Stomach smooth muscle (tissue), 2 donors: ENCODE data around the gene DPY19L1.

ENCODE experiments used
- H3K27ac ChIP-seq: one replicate; pipeline ENCODE4 v1.7.0; 2013; ENCODE audit warnings: mild to moderate bottlenecking, low read length, inconsistent platforms
- H3K27me3 ChIP-seq, 2 donors: one replicate each; pipeline ENCODE4 v1.7.0; 2013; ENCODE audit warnings: low read length in 2 of 2; ENCODE audit not compliant: insufficient read depth in 2 of 2, control insufficient read depth in 1 of 2
- H3K36me3 ChIP-seq, 2 donors: one replicate each; pipeline ENCODE4 v1.7.0; 2013; ENCODE audit warnings: low read length in 2 of 2; ENCODE audit not compliant: control insufficient read depth in 2 of 2, insufficient read depth in 2 of 2
- H3K4me1 ChIP-seq: one replicate; pipeline ENCODE4 v1.7.0; 2013; ENCODE audit warnings: low read length; ENCODE audit not compliant: control insufficient read depth, insufficient read depth
- H3K4me3 ChIP-seq, 2 donors: one replicate each; pipeline ENCODE4 v1.7.0; 2013; ENCODE audit warnings: low read length in 2 of 2
- H3K9ac ChIP-seq, 2 donors: one replicate each; pipeline ENCODE4 v1.7.0; 2013; ENCODE audit warnings: low read length in 2 of 2, mild to moderate bottlenecking in 1 of 2
- H3K9me3 ChIP-seq, 2 donors: one replicate each; pipeline ENCODE4 v1.7.0; 2013; ENCODE audit warnings: low read length in 2 of 2; ENCODE audit not compliant: control insufficient read depth in 2 of 2
- donor health status: healthy.
- donor health status: Pancreatic carcinoma.

The DPY19L1 gene

DNA sequence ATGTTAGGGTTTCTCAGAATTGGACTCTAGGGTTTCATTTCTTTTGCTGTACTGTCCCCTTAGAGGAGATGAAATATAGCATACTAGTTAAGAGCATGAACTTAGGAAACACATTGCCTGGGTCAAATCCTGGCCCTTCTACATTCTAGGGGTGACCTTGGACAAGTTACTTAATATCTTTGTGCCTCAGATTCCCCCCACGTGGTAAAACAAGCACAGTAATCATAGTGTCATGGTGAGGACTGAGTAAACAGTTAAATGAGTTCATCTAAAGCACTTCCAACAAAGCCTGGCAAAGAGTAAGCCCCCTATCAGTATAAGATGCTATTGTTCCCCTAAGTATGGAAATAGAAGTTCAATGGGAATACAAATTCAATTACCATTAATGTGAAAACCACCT lies 5.1 kb downstream of the DPY19L1 start:
- no peaks in the 10 kb centered on the region for H3K36me3 ChIP-seq
- H3K9me3 ChIP-seq, result no peaks in the 10 kb centered on the region
- H3K9ac ChIP-seq, result no peak overlapping the region
- H3K27me3 ChIP-seq, result no peaks in the 10 kb centered on the region
- H3K4me1 ChIP-seq, result peaks cover 6% of the 10 kb centered on the region
- no peak overlapping the region for H3K27ac ChIP-seq
- no peak overlapping the region for H3K4me3 ChIP-seq

GRCh38 chr7:35030848-35031247 lies 6.4 kb downstream of the DPY19L1 start:
- H3K27me3 ChIP-seq, result no peaks in the 10 kb centered on the region
- H3K9me3 ChIP-seq, result no peaks in the 10 kb centered on the region
- no peak overlapping the region for H3K4me3 ChIP-seq
- peaks cover 1% of the 10 kb centered on the region for H3K4me1 ChIP-seq
- H3K36me3 ChIP-seq, result no peaks in the 10 kb centered on the region
- H3K9ac ChIP-seq, result no peak overlapping the region
- H3K27ac ChIP-seq, result no peak overlapping the region

DNA sequence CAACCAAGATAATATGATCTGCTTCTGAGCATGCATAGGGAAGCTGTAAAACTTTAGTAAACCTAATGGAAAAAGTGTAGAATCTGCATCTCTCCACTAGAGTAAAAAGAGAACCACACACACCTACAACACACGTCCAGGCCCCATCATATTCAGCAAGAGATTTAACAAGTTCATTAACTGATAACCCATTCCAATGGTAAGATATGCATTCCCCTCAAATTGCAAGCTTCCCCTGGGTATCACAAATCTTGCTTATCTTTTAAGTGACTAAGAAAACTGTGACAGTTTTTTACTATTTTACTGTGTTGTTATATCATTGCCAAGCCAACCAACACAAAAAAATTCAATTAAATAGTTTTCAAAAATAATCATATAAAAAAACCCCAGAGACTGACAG lies 8.0 kb downstream of the DPY19L1 start:
- Histone ChIP-seq H3K9ac (no peak overlapping the region), H3K4me3 (no peak overlapping the region), H3K4me1 (no peaks in the 10 kb centered on the region), H3K36me3 (no peaks in the 10 kb centered on the region), H3K27ac (no peak overlapping the region), H3K27me3 (no peaks in the 10 kb centered on the region), H3K9me3 (no peaks in the 10 kb centered on the region)

DNA sequence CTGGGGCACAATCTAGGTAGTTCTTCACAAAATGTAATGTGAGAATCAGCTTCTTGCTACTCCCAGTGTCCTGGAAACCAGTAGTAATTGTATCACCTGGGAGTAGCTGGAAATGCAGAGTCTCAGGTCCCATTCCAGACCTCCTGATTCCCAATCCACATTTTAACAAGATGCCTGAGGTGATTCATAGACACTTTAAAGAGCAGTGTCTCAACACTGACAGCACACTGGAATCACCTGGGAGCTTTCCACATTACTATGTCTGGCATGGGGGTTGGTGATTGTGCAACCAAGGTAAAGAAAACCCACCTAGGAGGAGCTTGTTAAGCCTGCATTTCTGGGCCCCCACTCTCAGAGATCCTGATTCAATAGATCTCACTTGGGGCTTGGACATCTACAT lies 11.1 kb downstream of the DPY19L1 start:
- Histone ChIP-seq H3K9ac (no peak overlapping the region), H3K27me3 (no peaks in the 10 kb centered on the region), H3K4me1 (no peaks in the 10 kb centered on the region)

GRCh38 chr7:35025369-35025870 lies 11.9 kb downstream of the DPY19L1 start:
- no peaks in the 10 kb centered on the region for H3K27me3 ChIP-seq
- no peaks in the 10 kb centered on the region for H3K9me3 ChIP-seq
- H3K36me3 ChIP-seq, result no peaks in the 10 kb centered on the region
- H3K27ac ChIP-seq, result no peak overlapping the region
- no peak overlapping the region for H3K9ac ChIP-seq
- H3K4me1 ChIP-seq, result no peaks in the 10 kb centered on the region
- H3K4me3 ChIP-seq, result no peak overlapping the region

More for the DNA sequence above, 11.1 kb downstream of the DPY19L1 start:
- Histone ChIP-seq H3K9me3 (no peaks in the 10 kb centered on the region), H3K36me3 (no peaks in the 10 kb centered on the region), H3K4me3 (no peak overlapping the region), H3K27ac (no peak overlapping the region)

DNA sequence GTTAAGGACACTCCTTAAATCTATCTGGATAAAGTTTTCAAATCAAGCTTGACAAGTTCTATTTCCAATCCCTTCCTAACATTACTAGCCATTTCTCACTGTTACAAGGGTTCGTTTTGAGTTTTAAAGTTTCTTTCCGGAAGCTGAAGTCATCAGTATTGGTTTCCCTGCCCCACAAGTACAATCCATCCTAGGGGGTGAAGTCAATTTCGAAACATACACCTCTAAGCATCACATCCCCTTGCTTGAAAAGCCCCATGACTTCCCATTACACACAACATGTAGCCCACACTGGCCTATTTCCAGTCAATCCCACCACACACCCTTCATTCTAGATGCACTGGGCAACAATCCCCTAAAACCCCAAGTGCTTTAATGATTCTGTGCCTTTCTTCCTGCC lies 13.0 kb downstream of the DPY19L1 start:
- H3K9ac ChIP-seq, result no peak overlapping the region
- H3K9me3 ChIP-seq, result no peaks in the 10 kb centered on the region
- H3K4me3 ChIP-seq, result no peak overlapping the region
- no peaks in the 10 kb centered on the region for H3K36me3 ChIP-seq
- H3K27ac ChIP-seq, result no peak overlapping the region
- H3K4me1 ChIP-seq, result no peaks in the 10 kb centered on the region
- no peaks in the 10 kb centered on the region for H3K27me3 ChIP-seq

- Histone ChIP-seq H3K9ac (no peak overlapping the region), H3K36me3 (no peaks in the 10 kb centered on the region), H3K27me3 (no peaks in the 10 kb centered on the region), H3K27ac (no peak overlapping the region), H3K9me3 (no peaks in the 10 kb centered on the region), H3K4me1 (no peaks in the 10 kb centered on the region), H3K4me3 (no peak overlapping the region)
Measured at GRCh38 chr7:35022725-35023124, 14.6 kb downstream of the DPY19L1 start.

- no peaks in the 10 kb centered on the region for H3K27me3 ChIP-seq
- peaks cover 0 to 1% of the 10 kb centered on the region in 2 donors for H3K36me3 ChIP-seq
- no peaks in the 10 kb centered on the region for H3K4me1 ChIP-seq
- H3K9me3 ChIP-seq, result no peaks in the 10 kb centered on the region
- H3K4me3 ChIP-seq, result no peak overlapping the region
- no peak overlapping the region for H3K27ac ChIP-seq
- H3K9ac ChIP-seq, result no peak overlapping the region
Measured at GRCh38 chr7:35021445-35021844, 15.8 kb downstream of the DPY19L1 start.

- H3K9me3 ChIP-seq, result no peaks in the 10 kb centered on the region
- peaks cover 0 to 3% of the 10 kb centered on the region in 2 donors for H3K36me3 ChIP-seq
- H3K27ac ChIP-seq, result no peak overlapping the region
- H3K9ac ChIP-seq, result no peak overlapping the region
- no peak overlapping the region for H3K4me3 ChIP-seq
- no peaks in the 10 kb centered on the region for H3K27me3 ChIP-seq
- no peaks in the 10 kb centered on the region for H3K4me1 ChIP-seq
Measured at GRCh38 chr7:35019801-35020200, 17.5 kb downstream of the DPY19L1 start.

DNA sequence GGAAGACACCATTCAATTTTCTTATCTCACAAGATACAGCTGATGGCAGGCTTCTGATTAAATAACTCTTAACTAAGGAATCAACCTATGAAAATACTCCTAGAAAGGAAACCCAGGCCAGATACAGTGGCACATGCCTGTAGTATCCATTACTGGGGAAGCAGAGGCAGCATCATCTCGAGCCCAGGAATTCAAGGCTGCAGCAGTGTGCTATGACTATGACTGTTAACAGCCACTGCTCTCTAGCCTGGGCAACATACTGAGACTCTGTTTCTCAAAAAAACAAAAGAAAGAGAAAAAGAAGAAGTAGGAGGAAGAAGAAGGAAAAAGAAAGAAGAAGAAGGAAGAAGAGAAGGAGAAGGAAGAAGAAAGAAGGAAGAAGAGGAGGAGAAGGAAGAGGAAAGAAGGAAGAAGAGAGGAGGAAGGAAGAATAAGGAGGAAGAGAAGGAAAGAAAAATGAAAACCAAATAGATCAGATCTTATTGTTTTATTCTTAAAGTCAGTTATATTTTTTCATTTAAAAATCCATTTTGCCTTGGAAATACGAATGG lies 18.0 kb downstream of the DPY19L1 start:
- H3K9me3 ChIP-seq, result no peaks in the 10 kb centered on the region
- no peaks in the 10 kb centered on the region for H3K27me3 ChIP-seq
- H3K4me3 ChIP-seq, result no peak overlapping the region
- H3K4me1 ChIP-seq, result no peaks in the 10 kb centered on the region
- H3K36me3 ChIP-seq, result peaks cover 0 to 3% of the 10 kb centered on the region in 2 donors
- no peak overlapping the region for H3K9ac ChIP-seq
- no peak overlapping the region for H3K27ac ChIP-seq

DNA sequence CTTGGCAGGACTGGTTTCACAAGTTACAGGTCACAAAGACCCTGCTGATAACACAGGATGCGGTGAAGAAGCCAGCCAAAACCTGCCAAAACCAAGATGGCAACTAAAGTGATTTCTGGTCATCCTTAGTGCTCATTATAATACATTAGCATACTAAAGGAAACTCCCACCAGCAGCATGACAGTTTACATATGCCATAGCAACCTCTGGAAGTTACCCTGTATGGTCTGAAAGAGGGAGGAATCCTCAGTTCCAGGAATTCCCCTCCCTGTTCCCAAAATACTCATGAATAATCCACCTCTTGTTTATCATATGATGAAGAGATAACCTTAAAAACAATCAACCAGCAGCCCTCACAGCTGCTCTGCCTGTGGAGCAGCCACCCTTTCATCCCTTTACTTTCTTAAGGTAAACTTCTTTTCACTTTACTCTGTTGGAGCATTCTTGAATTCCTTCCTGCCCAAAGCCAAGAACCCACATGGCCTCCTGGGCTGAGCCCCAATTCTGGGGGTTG lies 21.9 kb downstream of the DPY19L1 start:
- H3K9ac ChIP-seq, result no peak overlapping the region
- no peaks in the 10 kb centered on the region for H3K9me3 ChIP-seq
- H3K4me1 ChIP-seq, result no peaks in the 10 kb centered on the region
- H3K27ac ChIP-seq, result no peak overlapping the region
- H3K36me3 ChIP-seq, result peaks cover 3 to 11% of the 10 kb centered on the region in 2 donors
- H3K27me3 ChIP-seq, result no peaks in the 10 kb centered on the region
- H3K4me3 ChIP-seq, result no peak overlapping the region
